Neural progenitor cell (in vitro differentiated cells): ENCODE measurements around the gene ZNF488. TPM values are rescaled to one million over a fixed set of nuclear protein-coding genes. Genes with fewer than 3 reads are reported as not detected.

Experiments
- DNase-seq: peaks from one replicate; pipeline ENCODE4 v3.0.0-alpha.2; 2016; ENCODE audit warnings: low spot score
- H2AFZ ChIP-seq: fragments of 200-600 bp; sonication (generic); replicated peaks from 2 replicates; pipeline ENCODE4 v1.6.1; 2016; ENCODE audit warnings: antibody characterized with exemption
- H3F3A ChIP-seq: fragments of 200-600 bp; sonication (generic); 2 replicates; pipeline ENCODE4 v1.6.1; 2016; ENCODE audit warnings: antibody characterized with exemption, low read depth
- H3K27ac ChIP-seq: fragments of 200-600 bp; sonication (generic); 2 replicates; pipeline ENCODE4 v1.5.1; 2016; ENCODE audit warnings: mild to moderate bottlenecking
- H3K27me3 ChIP-seq: fragments of 200-600 bp; sonication (generic); 2 replicates; pipeline ENCODE4 v1.6.1; 2016; ENCODE audit warnings: mild to moderate bottlenecking, moderate library complexity
- H3K36me3 ChIP-seq: fragments of 200-600 bp; sonication (generic); 2 replicates; pipeline ENCODE4 v1.5.1; 2016
- H3K4me1 ChIP-seq: fragments of 200-600 bp; sonication (generic); 2 replicates; pipeline ENCODE4 v1.6.1; 2016; ENCODE audit warnings: mixed run types
- H3K4me2 ChIP-seq: fragments of 200-600 bp; sonication (generic); 2 replicates; pipeline ENCODE4 v1.6.1; 2016
- H3K4me3 ChIP-seq: fragments of 200-600 bp; sonication (generic); 2 replicates; pipeline ENCODE4 v1.5.1; 2016
- H3K79me2 ChIP-seq: fragments of 200-600 bp; sonication (generic); 2 replicates; pipeline ENCODE4 v1.6.1; 2016; ENCODE audit warnings: low read depth
- H3K9ac ChIP-seq: fragments of 200-600 bp; sonication (generic); 2 replicates; pipeline ENCODE4 v1.6.1; 2016
- H3K9me3 ChIP-seq: fragments of 200-600 bp; sonication (generic); 2 replicates; pipeline ENCODE4 v1.5.1; 2016; ENCODE audit warnings: low read depth
- H4K20me1 ChIP-seq: fragments of 200-600 bp; sonication (generic); 2 replicates; pipeline ENCODE4 v1.6.1; 2016; ENCODE audit warnings: low read depth
- H3K27ac Mint-ChIP-seq: 3 replicates; pipeline ENCODE4 v1.8.0; 2021; ENCODE audit warnings: mixed read lengths
- H3K27me3 Mint-ChIP-seq: 2 replicates; pipeline ENCODE4 v1.8.0; 2022; ENCODE audit warnings: low read depth, mild to moderate bottlenecking, inconsistent platforms, moderate library complexity, mixed read lengths; ENCODE audit not compliant: insufficient read depth
- H3K36me3 Mint-ChIP-seq: 3 replicates; pipeline ENCODE4 v1.8.0; 2021; ENCODE audit warnings: mixed read lengths
- H3K4me1 Mint-ChIP-seq: 3 replicates; pipeline ENCODE4 v1.8.0; 2021; ENCODE audit warnings: mixed read lengths
- H3K4me3 Mint-ChIP-seq: 3 replicates; pipeline ENCODE4 v1.8.0; 2021; ENCODE audit warnings: mild to moderate bottlenecking, moderate library complexity, mixed read lengths
- H3K9me3 Mint-ChIP-seq: 3 replicates; pipeline ENCODE4 v1.8.0; 2020; ENCODE audit warnings: mixed read lengths
- EZH2 ChIP-seq: fragments of 200-600 bp; sonication (generic); IDR thresholded peaks from 2 replicates; pipeline ENCODE4 v1.6.1; 2017; ENCODE audit warnings: antibody characterized with exemption, mild to moderate bottlenecking, moderate library complexity
- EZH2phosphoT487 ChIP-seq: fragments of 200-600 bp; sonication (generic); IDR thresholded peaks from 2 replicates; pipeline ENCODE4 v1.6.1; 2017; ENCODE audit warnings: antibody characterized with exemption
- total RNA-seq: library from RNA; depleted of rRNA; stranded (reverse); fragments of >200 nt; gene quantifications from 2 replicates; pipeline ENCODE4 v1.2.3, GENCODE V29; 2015; ENCODE audit warnings: low replicate concordance
- TF ChIP-seq, protein P1 (sequence below): fragments of 200-600 bp; sonication (generic); IDR thresholded peaks from 2 replicates; pipeline ENCODE4 v1.5.1; 2017; ENCODE audit warnings: antibody characterized with exemption, mild to moderate bottlenecking

The ZNF488 gene
- total RNA-seq, 1 donor from 2014 or later, result not detected

- H3K4me1 Mint-ChIP-seq, result peaks cover 9% of the 10 kb centered on the region
- no peak overlapping the region for H3K27ac Mint-ChIP-seq
- H3F3A ChIP-seq, result no peaks in the 10 kb centered on the region
- H3K27me3 ChIP-seq, result no peaks in the 10 kb centered on the region
- no peaks in the 10 kb centered on the region for H4K20me1 ChIP-seq
- H3K27me3 Mint-ChIP-seq, result peaks cover 14% of the 10 kb centered on the region
- H3K9me3 ChIP-seq, result no peaks in the 10 kb centered on the region
- H3K36me3 Mint-ChIP-seq, result no peaks in the 10 kb centered on the region
- no peak overlapping the region for H3K4me3 Mint-ChIP-seq
- TF ChIP-seq EZH2phosphoT487 (no peak), EZH2 (no peak)
- TF ChIP-seq, protein P1, sequence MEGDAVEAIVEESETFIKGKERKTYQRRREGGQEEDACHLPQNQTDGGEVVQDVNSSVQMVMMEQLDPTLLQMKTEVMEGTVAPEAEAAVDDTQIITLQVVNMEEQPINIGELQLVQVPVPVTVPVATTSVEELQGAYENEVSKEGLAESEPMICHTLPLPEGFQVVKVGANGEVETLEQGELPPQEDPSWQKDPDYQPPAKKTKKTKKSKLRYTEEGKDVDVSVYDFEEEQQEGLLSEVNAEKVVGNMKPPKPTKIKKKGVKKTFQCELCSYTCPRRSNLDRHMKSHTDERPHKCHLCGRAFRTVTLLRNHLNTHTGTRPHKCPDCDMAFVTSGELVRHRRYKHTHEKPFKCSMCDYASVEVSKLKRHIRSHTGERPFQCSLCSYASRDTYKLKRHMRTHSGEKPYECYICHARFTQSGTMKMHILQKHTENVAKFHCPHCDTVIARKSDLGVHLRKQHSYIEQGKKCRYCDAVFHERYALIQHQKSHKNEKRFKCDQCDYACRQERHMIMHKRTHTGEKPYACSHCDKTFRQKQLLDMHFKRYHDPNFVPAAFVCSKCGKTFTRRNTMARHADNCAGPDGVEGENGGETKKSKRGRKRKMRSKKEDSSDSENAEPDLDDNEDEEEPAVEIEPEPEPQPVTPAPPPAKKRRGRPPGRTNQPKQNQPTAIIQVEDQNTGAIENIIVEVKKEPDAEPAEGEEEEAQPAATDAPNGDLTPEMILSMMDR, result no peak
- peaks cover 3% of the 10 kb centered on the region for H3K9me3 Mint-ChIP-seq
- no peaks in the 10 kb centered on the region for H3K4me1 ChIP-seq
- H3K4me3 ChIP-seq, result no peak overlapping the region
- H3K4me2 ChIP-seq, result no peak overlapping the region
- no peaks in the 10 kb centered on the region for H3K79me2 ChIP-seq
- H2AFZ ChIP-seq, result no peak overlapping the region
- no peaks in the 10 kb centered on the region for H3K36me3 ChIP-seq
- no peak overlapping the region for H3K27ac ChIP-seq
- no peak for DNase-seq
- no peak overlapping the region for H3K9ac ChIP-seq
Observed at GRCh38 chr10:47331954-47332353, 52.1 kb downstream of the ZNF488 start.

DNA sequence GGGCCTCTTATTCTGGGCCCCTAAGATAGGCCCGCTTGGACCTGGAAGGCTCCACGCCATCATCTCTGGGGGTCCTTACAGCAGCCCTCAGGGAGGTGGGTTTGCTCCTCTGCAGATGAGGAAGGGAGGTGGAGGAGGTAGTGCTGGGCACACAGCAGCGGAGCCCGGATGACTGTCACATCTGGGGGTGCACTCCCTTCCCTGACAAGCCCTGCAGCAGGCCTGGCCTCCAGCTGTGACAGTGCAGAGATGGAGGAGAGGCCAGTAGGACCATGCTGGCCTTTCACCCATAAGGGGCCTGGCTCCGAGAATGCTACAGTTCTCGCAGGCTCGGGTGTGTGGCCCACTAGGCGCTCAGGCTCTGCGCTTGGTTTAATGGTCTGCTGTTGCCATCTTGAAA, 52.6 kb downstream of the ZNF488 start:
- no peak overlapping the region for H2AFZ ChIP-seq
- no peaks in the 10 kb centered on the region for H3K36me3 ChIP-seq
- no peak overlapping the region for H3K4me3 ChIP-seq
- Mint-ChIP-seq H3K4me3 (no peak overlapping the region), H3K9me3 (peaks cover 3% of the 10 kb centered on the region), H3K27me3 (peaks cover 14% of the 10 kb centered on the region), H3K4me1 (peaks cover 8% of the 10 kb centered on the region), H3K27ac (no peak overlapping the region), H3K36me3 (no peaks in the 10 kb centered on the region)
- no peaks in the 10 kb centered on the region for H3K79me2 ChIP-seq
- H4K20me1 ChIP-seq, result no peaks in the 10 kb centered on the region
- no peaks in the 10 kb centered on the region for H3K9me3 ChIP-seq
- H3K4me2 ChIP-seq, result no peak overlapping the region
- TF ChIP-seq EZH2phosphoT487, result no peak
- TF ChIP-seq EZH2, result no peak
- TF ChIP-seq, protein P1, result no peak
- H3K4me1 ChIP-seq, result no peaks in the 10 kb centered on the region
- no peak for DNase-seq
- no peaks in the 10 kb centered on the region for H3F3A ChIP-seq
- H3K27me3 ChIP-seq, result no peaks in the 10 kb centered on the region
- no peak overlapping the region for H3K27ac ChIP-seq
- H3K9ac ChIP-seq, result no peak overlapping the region

- no peaks in the 10 kb centered on the region for H3K79me2 ChIP-seq
- H3K4me3 Mint-ChIP-seq, result no peak overlapping the region
- H3K9me3 Mint-ChIP-seq, result peaks cover 3% of the 10 kb centered on the region
Observed at GRCh38 chr10:47330804-47331203, 53.3 kb downstream of the ZNF488 start.

DNA sequence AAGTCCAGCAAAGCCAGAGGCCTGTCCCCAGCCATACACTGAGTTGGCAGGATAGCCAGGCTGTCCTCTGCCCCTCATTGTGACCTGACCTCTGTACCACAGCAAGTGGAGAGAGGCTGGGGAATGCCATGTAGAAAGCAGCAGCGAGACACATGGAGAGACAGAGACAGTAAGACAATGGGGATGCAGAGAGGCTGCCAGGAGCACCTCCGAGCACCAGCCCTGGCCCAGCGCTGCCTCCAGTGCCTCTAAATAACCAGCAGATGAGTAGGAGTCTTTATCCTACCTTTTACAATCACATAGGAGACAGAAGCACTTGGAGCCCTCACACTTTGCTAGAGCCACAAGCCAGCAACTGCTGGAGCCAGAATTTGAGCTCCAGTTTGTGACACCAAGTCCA, 53.7 kb downstream of the ZNF488 start:
- Histone ChIP-seq H4K20me1 (no peaks in the 10 kb centered on the region), H3K9me3 (no peaks in the 10 kb centered on the region), H3K36me3 (no peaks in the 10 kb centered on the region), H3K27ac (no peak overlapping the region), H3K4me1 (no peaks in the 10 kb centered on the region), H3K79me2 (no peaks in the 10 kb centered on the region), H3K4me2 (no peak overlapping the region), H3F3A (no peaks in the 10 kb centered on the region), H3K27me3 (no peaks in the 10 kb centered on the region), H3K9ac (no peak overlapping the region), H3K4me3 (no peak overlapping the region), H2AFZ (no peak overlapping the region)
- TF ChIP-seq, protein P1, result no peak
- no peak for TF ChIP-seq EZH2phosphoT487
- TF ChIP-seq EZH2, result no peak
- H3K27ac Mint-ChIP-seq, result peak overlapping the region; percentile 40
- no peak for DNase-seq
- H3K9me3 Mint-ChIP-seq, result peaks cover 3% of the 10 kb centered on the region
- peaks cover 14% of the 10 kb centered on the region for H3K27me3 Mint-ChIP-seq
- no peak overlapping the region for H3K4me3 Mint-ChIP-seq
- H3K4me1 Mint-ChIP-seq, result peaks cover 8% of the 10 kb centered on the region
- H3K36me3 Mint-ChIP-seq, result no peaks in the 10 kb centered on the region

More at GRCh38 chr10:47330804-47331203, 53.3 kb downstream of the ZNF488 start:
- Histone ChIP-seq H3K27ac (no peak overlapping the region), H2AFZ (no peak overlapping the region), H3K4me2 (no peak overlapping the region), H3F3A (no peaks in the 10 kb centered on the region), H4K20me1 (no peaks in the 10 kb centered on the region), H3K4me3 (no peak overlapping the region), H3K36me3 (no peaks in the 10 kb centered on the region), H3K27me3 (no peaks in the 10 kb centered on the region), H3K4me1 (no peaks in the 10 kb centered on the region), H3K9ac (no peak overlapping the region), H3K9me3 (no peaks in the 10 kb centered on the region)
- H3K27me3 Mint-ChIP-seq, result peaks cover 14% of the 10 kb centered on the region
- DNase-seq, result no peak
- no peak overlapping the region for H3K27ac Mint-ChIP-seq
- no peaks in the 10 kb centered on the region for H3K36me3 Mint-ChIP-seq
- H3K4me1 Mint-ChIP-seq, result peaks cover 6% of the 10 kb centered on the region
- TF ChIP-seq EZH2, result no peak
